SU-DHL-6 (cell line): Measurements from ENCODE around the gene PTP4A2.

Experiments
- CTCF ChIP-seq: fragments of 200-600 bp; sonication (generic); IDR thresholded peaks from one replicate; pipeline ENCODE4 v1.5.1; 2017; ENCODE audit warnings: antibody characterized with exemption, mild to moderate bottlenecking, low read length, moderate library complexity; ENCODE audit not compliant: insufficient read depth, poor library complexity, severe bottlenecking
- EZH2phosphoT487 ChIP-seq: fragments of 200-600 bp; sonication (generic), shearing (Covaris generic); conservative IDR thresholded peaks from 2 replicates; pipeline ENCODE4 v1.6.1; 2018; ENCODE audit warnings: mild to moderate bottlenecking, antibody characterized with exemption, low read length, moderate library complexity, mixed read lengths

GRCh38 chr1:31984419-31985347 is 46.5 kb upstream of the PTP4A2 start:
- TF ChIP-seq CTCF (no peak), EZH2phosphoT487 (no peak)
